ES-I3 (cell line): ENCODE measurements around the gene TFDP2.
"Not testable (repeated sequence)": the region's sequence is repeated elsewhere in the genome, so short reads cannot be mapped to it uniquely, and the experiment has no call there.

Experiments used
- H3K36me3 ChIP-seq: 2 replicates; pipeline ENCODE4 v1.6.1; 2013; ENCODE audit warnings: mild to moderate bottlenecking, low read length, control low read depth, moderate library complexity; ENCODE audit not compliant: insufficient read depth
- H3K4me1 ChIP-seq: 2 replicates; pipeline ENCODE4 v1.6.1; 2013; ENCODE audit warnings: mild to moderate bottlenecking, control low read depth, low read length; ENCODE audit not compliant: insufficient read depth
- H3K9ac ChIP-seq: 2 replicates; pipeline ENCODE4 v1.6.1; 2013; ENCODE audit warnings: low read depth, mild to moderate bottlenecking, low read length, moderate library complexity
- H3K9me3 ChIP-seq: 2 replicates; pipeline ENCODE4 v1.6.1; 2013; ENCODE audit warnings: mild to moderate bottlenecking, low read length, moderate library complexity; ENCODE audit not compliant: control insufficient read depth, insufficient read depth

Gene TFDP2

DNA sequence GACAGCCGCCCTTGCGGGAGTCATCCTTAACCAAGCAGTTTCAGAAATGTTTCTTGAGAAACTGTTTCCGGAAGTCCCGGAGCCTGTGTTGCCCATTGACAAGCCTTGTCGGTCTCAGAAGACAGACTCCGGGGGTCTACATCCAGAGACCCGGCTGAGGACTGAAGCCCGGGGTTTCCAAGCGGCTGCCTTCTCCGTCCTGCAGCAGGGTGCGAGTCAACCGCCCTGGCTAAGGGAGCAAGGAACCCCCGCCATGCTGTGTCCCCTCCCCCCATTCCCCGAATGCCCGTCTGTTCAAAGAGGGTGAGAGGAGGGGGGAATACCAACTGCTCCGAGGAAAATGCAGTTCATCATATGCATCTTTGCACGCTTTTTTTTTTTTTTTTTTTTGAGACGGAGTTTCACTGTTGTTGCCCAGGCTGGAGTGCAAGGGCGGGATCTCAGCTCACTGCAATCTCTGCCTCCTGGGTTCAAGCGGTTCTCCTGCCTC lies 211.3 kb downstream of the TFDP2 start:
- H3K9me3 ChIP-seq: no peaks in the 10 kb centered on the region
- H3K36me3 ChIP-seq: no peaks in the 10 kb centered on the region
- peaks cover 4% of the 10 kb centered on the region; the same call in 1 of the 2 replicates for H3K4me1 ChIP-seq
- no peak overlapping the region for H3K9ac ChIP-seq

DNA sequence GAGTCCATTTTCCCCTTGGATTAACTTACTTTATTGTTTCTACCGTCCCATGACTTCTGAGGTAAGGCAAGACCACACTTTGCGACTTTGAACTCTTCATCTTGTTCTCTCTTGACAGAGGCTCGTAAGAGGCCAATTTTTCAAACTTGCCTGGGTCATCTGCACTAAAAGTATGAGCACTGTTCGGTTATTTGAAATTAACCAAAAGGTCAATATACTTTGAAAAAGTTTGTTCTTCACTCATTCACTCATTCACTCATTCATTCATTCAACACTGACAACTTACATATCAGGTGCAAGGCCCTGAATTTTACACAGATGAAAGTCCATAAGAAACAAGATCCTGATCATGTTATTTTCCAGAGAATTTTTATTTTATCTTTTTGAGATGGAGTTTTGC lies 215.0 kb downstream of the TFDP2 start:
- Histone ChIP-seq H3K36me3 (no peaks in the 10 kb centered on the region), H3K9me3 (no peaks in the 10 kb centered on the region), H3K9ac (no peak overlapping the region), H3K4me1 (no peaks in the 10 kb centered on the region)

DNA sequence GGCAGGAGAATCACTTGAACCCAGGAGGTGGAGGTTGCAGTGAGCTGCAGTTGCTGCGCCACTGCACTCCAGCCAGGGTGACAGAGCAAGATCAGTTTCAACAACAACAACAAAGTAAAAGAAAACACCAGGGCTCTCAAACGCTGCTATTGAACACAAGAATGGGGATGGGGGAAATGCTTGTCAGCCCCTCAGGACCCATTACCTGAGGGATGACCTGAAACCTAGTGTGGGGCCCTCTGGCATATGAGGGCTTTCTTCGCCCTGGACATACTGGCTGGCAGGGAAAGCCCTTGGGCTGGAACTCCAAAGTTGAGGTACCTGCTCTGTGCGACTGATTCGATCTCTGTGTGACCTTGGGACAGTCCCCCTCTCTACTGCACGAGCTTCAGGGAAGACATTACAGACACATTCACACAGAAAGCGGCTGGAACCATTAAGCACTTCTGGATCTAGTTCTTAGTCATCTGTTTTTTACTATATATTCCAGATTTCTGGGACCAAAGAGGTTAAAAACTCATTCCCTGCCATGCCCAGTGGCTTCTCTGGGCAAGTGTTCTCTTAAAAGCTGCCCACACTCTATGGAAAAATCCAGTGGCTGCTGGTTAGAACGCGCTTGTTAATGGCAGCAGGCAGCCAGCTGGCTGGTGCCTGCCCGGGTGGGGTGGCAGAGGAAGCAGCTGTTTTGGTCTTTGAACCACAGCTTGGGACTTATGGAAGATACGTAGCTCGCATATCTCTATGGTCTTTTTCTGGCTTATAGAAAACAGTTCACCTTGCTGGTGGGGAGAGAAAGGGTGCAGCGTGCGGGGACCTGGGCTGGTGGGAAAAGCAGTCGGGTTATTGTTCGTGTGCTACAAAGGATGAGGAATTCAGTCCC lies 215.7 kb downstream of the TFDP2 start:
- Histone ChIP-seq H3K9ac (no peak overlapping the region), H3K36me3 (no peaks in the 10 kb centered on the region), H3K4me1 (no peaks in the 10 kb centered on the region), H3K9me3 (no peaks in the 10 kb centered on the region)

DNA sequence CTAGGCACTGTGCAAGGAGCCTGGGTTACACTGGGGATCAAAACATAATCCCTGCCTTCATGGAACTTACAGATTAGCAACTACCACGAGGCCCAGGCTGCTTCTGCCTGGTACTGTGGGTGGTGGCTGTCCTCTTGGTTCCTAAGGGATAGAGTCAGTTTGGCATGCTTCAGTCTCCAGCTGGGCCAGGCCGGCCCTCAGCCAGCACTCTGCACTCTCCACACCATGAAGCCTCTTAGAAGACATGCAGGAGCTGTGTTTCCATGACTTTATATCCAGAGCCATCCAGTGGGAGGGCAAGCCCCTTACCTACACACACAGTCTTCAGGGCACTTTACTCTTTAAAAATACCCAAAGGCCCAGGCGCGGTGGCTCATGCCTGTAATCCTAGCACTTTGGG lies 218.5 kb downstream of the TFDP2 start:
- Histone ChIP-seq H3K4me1 (no peaks in the 10 kb centered on the region), H3K9ac (no peak overlapping the region), H3K9me3 (no peaks in the 10 kb centered on the region), H3K36me3 (peaks cover 4% of the 10 kb centered on the region)

DNA sequence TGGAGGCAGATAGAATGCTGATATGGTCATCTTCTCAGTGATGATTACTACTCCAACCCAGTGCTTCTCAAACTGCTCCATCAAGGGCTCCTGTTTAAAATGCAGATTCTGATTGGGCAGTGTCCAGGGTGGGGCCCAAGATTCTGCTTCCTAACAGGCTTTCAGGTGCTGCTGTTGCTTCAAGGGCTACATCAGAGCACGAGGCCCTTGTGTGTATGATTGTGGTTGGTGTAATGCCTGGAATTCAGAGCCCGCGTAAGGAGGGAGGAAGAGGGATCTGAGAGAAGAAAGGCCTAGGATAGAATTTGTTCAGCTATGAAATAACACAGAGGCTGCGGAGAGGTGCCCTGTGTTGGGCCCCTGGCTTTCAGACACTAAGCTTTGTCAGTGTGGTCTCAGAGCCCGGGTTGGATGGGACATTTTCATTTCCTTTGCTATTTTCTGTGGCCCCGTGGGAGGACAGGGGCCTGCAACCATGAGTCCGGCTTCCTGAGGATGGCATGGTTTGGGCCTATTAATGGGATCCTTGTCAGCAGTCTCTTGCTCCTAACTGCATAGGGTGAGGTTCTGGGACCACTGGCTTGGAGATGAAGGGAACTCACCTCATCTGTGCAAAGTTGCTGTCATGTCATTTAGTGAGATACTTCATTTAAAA lies 219.9 kb downstream of the TFDP2 start:
- Histone ChIP-seq H3K9me3 (no peaks in the 10 kb centered on the region), H3K4me1 (no peaks in the 10 kb centered on the region), H3K9ac (no peak overlapping the region), H3K36me3 (peaks cover 4% of the 10 kb centered on the region)

DNA sequence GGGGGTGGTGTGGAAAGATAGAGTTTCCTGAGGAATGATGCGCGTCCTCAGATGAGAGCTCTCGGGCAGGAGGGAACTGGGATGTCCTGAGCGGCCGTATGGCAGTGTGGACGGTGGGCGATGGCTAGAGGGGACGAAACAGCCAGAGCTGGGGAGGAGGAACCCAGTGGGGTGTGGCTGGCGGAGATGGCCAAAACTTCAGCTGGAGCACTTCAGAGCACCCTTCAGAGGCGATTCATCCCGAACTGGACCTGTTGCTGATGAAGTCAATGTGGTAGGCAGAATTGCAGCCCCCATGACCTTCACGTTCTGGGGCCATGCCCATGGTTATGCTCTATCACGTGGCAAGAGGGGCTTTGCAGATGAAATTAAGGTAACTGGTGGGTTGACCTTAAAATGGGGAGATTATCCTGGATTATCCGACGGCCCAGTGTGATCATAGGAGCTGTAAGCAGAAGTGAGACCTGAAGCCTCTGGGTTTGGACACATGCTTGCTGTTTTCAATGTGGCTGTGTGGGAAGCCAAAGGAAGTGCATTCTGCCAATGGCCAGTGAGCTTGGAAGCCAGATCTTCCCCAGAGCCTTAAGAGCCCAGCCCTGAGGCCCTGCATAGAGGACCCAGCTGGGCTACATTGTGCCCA lies 220.6 kb downstream of the TFDP2 start:
- Histone ChIP-seq H3K36me3 (peaks cover 5% of the 10 kb centered on the region), H3K9ac (no peak overlapping the region), H3K9me3 (no peaks in the 10 kb centered on the region), H3K4me1 (no peaks in the 10 kb centered on the region)

DNA sequence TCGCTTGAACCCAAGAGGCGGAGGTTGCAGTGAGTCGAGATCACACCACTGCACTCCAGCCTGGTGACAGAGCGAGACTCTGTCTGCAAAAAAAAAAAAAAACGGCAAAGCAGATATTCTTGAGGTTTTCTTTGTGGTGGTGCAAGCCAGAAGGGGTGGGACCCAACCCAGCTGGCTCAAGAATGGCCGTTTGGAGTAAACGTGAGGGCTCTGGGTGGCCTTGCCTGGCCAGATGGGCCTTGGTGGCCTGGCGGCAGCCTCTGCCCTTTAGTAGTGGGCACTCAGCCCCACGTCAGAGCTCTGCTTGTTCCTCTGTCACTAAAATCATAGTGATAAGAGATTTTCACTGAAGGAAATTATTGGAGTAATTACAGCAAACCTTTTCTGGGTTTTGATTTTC lies 222.4 kb downstream of the TFDP2 start:
- H3K4me1 ChIP-seq: no peaks in the 10 kb centered on the region
- no peaks in the 10 kb centered on the region for H3K9me3 ChIP-seq
- H3K36me3 ChIP-seq: peaks cover 8% of the 10 kb centered on the region
- H3K9ac ChIP-seq: no peak overlapping the region

DNA sequence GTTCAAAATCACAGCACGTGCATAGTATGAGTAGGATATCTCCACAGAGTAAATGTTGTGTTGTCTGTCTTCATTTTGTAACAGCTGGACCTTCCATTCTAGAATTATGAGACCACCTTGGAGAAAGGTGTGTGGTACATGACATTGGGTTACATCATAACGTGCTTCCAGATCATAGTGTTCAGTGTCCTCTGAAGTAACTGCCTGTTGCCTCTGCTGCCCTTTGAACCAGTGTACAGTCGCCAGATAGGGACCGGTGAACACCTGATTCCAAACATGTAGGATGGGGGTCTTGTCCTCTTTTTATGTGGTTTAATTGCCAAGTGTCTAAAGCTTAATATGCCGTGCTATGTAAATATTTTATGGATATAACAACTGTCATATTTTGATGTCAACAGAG lies 223.7 kb downstream of the TFDP2 start:
- H3K4me1 ChIP-seq, H3K9ac ChIP-seq, H3K9me3 ChIP-seq: not testable (repeated sequence)
- peaks cover 11% of the 10 kb centered on the region for H3K36me3 ChIP-seq

DNA sequence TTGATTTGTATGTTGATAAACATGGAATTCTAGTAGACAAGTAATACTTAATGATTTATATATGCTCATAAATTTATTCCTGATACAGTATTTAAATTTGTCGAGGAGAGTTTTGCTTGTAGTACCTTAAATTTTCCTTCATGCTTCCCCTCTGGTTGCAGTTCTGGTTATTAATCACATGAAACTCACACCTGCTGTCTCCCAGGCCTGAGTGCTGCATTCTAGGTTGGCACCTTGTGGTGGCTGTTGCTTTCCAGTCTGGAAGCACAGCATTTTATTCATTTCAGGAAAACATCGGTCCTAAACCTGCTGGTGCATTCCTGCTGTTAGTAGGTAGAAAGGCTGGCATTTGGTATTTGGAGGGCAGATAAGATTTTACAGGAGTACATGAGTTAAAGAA lies 228.0 kb downstream of the TFDP2 start:
- H3K9me3 ChIP-seq: no peaks in the 10 kb centered on the region
- no peak overlapping the region for H3K9ac ChIP-seq
- H3K36me3 ChIP-seq: peaks cover 7% of the 10 kb centered on the region
- H3K4me1 ChIP-seq: no peaks in the 10 kb centered on the region

DNA sequence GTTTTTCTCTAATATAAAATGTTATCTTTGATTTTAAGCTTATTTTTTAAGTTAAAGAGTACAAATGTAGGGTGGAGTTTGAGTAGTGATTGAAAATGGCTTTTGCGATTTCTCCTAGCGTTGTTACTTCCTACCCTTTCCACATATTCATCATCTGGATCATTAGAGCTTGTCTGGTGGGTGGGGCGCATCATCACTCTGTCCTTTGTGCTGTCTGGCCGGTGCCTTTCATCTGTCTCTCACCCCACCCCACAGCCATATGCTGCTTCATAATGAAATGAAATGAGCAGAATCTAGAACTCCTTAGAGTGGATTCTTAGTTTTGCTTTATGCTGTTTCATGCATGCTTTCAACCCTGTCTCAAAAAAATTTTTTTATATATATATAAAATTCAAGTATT lies 228.6 kb downstream of the TFDP2 start:
- no peak overlapping the region for H3K9ac ChIP-seq
- peaks cover 7% of the 10 kb centered on the region for H3K36me3 ChIP-seq
- no peaks in the 10 kb centered on the region for H3K4me1 ChIP-seq
- no peaks in the 10 kb centered on the region for H3K9me3 ChIP-seq

DNA sequence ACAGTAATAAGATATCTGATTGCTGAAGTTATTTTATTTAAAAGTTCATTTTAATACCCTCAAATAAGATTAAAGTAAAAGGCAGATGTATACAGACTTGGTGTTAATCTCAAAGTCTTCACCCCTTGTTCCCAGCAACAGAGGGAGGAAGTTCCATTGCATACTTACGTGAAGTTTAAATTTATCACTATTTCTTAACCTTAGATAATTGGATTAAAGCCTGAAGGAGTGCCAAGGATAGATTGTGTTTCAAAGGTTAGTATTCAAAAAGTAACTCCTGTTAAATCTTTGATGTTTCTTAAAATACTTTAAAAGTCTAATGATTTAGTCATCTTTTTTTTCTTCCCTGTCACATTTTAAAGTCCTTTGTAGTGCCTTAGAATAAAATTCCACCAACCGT lies 233.6 kb downstream of the TFDP2 start:
- Histone ChIP-seq H3K9ac (no peak overlapping the region), H3K9me3 (peaks cover 6% of the 10 kb centered on the region; the same call in 1 of the 2 replicates), H3K4me1 (peaks cover 15% of the 10 kb centered on the region), H3K36me3 (peaks cover 17% of the 10 kb centered on the region)

DNA sequence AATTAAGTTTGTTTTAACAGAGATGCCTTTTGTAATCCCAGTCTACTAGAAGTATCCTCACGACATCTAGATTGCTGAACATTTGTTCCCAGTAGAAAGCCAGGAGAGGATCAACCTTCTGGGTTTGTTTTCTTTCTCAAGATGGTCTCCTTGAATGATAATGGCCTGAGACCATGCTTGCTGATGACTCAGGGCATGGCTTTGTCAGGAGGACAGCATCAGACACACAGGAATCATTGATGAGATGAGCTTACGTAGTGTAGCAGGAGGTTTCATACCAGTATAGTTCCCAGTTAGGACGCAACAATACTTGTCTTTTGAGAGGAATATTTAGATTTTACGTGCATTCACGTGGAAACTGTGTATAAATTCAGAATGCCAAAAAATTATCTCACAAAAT lies 234.3 kb downstream of the TFDP2 start:
- H3K9ac ChIP-seq: no peak overlapping the region
- peaks cover 15% of the 10 kb centered on the region for H3K4me1 ChIP-seq
- H3K36me3 ChIP-seq: peaks cover 17% of the 10 kb centered on the region
- H3K9me3 ChIP-seq: peaks cover 6% of the 10 kb centered on the region; the same call in 1 of the 2 replicates

DNA sequence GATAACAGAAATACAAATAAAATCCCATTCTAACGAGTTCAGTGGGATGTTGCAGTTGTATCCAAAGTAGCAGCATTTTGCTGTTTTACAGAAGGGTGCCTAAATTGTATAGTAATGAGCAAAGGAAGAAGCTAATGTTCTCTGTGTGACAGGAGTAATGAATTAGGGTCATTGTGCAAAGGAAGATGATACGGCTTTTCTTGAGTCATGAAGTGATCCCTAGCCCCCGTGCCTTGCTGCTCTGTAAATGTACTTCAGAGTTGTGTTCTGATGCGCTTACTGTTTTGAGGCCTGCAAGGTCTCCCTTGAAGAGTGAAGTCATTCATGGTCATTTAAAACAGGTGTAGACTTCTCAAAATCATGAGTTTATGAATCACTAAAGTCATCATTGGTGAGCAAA lies 235.0 kb downstream of the TFDP2 start:
- peaks cover 15% of the 10 kb centered on the region for H3K4me1 ChIP-seq
- H3K9ac ChIP-seq: no peak overlapping the region
- peaks cover 6% of the 10 kb centered on the region; the same call in 1 of the 2 replicates for H3K9me3 ChIP-seq
- H3K36me3 ChIP-seq: peaks cover 23% of the 10 kb centered on the region

DNA sequence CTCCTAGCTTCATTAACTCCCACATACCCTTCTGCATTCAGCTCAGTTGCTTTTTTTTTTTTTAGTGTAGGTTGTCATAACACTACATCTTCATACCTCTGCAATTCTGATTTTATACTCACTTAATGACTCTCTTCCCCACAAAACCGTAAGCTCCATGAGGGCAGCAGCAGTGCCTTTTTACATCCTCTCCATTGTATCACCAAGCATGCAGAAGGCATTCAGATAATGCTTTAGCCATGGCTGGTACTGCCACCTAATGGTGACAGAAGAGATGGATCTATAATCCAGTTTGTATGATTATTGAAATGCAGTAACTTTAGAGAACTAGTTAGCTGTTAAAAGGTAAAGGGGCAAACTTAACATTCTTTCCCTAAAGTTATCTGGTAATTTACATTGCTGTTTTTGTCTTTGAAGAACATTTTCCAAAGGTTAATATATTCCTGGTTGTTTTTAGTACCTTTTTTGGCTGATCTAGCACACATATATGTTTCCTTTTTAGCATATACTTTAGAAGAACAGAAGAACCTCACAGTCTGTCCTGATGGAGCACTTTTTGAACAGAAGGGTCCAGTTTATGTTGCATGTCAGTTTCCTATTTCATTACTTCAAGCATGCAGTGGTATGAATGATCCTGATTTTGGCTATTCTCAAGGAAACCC lies 236.1 kb downstream of the TFDP2 start:
- peaks cover 32% of the 10 kb centered on the region for H3K36me3 ChIP-seq

More for the DNA sequence above, 236.1 kb downstream of the TFDP2 start:
- H3K9ac ChIP-seq: no peak overlapping the region
- H3K9me3 ChIP-seq: peaks cover 6% of the 10 kb centered on the region; the same call in 1 of the 2 replicates
- H3K4me1 ChIP-seq: peaks cover 15% of the 10 kb centered on the region
